Measurements from ENCODE around the gene SEMA4D.
A peak's percentile ranks its signal among the peaks of the same experiment; 100 is the strongest.

The SEMA4D gene

GRCh38 chr9:89497978-89498851, at the start of gene SEMA4D:
Gene SEMA4D (minus strand): TSS chr9:89498113. CDS start chr9:89405456, 92,657 bp downstream.
- DNase-seq: peak in 1 of 2 experiments; percentile 16

- no peak for DNase-seq
Observed at GRCh38 chr9:89547000-89547399, 49.1 kb upstream of the SEMA4D start.

GRCh38 chr9:89544279-89544661, 46.4 kb upstream of the SEMA4D start:
- no peak for DNase-seq

GRCh38 chr9:89543621-89544278, 45.8 kb upstream of the SEMA4D start:
- no peak for DNase-seq

- no peak for DNase-seq
Observed at GRCh38 chr9:89543111-89543510, 45.2 kb upstream of the SEMA4D start.

GRCh38 chr9:89542401-89543021, 44.6 kb upstream of the SEMA4D start:
- no peak for DNase-seq

GRCh38 chr9:89541798-89542197, 43.9 kb upstream of the SEMA4D start:
- DNase-seq: no peak

- no peak for DNase-seq
Observed at GRCh38 chr9:89539374-89539773, 41.5 kb upstream of the SEMA4D start.

GRCh38 chr9:89538871-89539270, 41.0 kb upstream of the SEMA4D start:
- no peak for DNase-seq

GRCh38 chr9:89537166-89537565, 39.3 kb upstream of the SEMA4D start:
- DNase-seq: no peak

GRCh38 chr9:89536600-89536999, 38.7 kb upstream of the SEMA4D start:
- no peak for DNase-seq

GRCh38 chr9:89536145-89536574, 38.2 kb upstream of the SEMA4D start:
- no peak for DNase-seq

- DNase-seq: no peak
Observed at GRCh38 chr9:89535461-89535860, 37.5 kb upstream of the SEMA4D start.

- no peak for DNase-seq
Observed at GRCh38 chr9:89534515-89535287, 36.8 kb upstream of the SEMA4D start.

- no peak for DNase-seq
Observed at GRCh38 chr9:89533411-89534095, 35.6 kb upstream of the SEMA4D start.

- no peak for DNase-seq
Observed at GRCh38 chr9:89532944-89533343, 35.0 kb upstream of the SEMA4D start.

- no peak for DNase-seq
Observed at GRCh38 chr9:89532478-89532877, 34.6 kb upstream of the SEMA4D start.

- DNase-seq: no peak
Observed at GRCh38 chr9:89531766-89532165, 33.9 kb upstream of the SEMA4D start.

- DNase-seq: no peak
Observed at GRCh38 chr9:89530726-89531125, 32.8 kb upstream of the SEMA4D start.

- no peak for DNase-seq
Observed at GRCh38 chr9:89529243-89530035, 31.5 kb upstream of the SEMA4D start.

GRCh38 chr9:89528540-89528939, 30.6 kb upstream of the SEMA4D start:
- no peak for DNase-seq

GRCh38 chr9:89528131-89528530, 30.2 kb upstream of the SEMA4D start:
- DNase-seq: no peak
